ENCODE data around the gene PALS2.

- TF ChIP-seq POLR2A (IDR thresholded peaks at IDR 0.05; ENCODE audit: low read length), result no peak
- TF ChIP-seq GATA1 (IDR thresholded peaks at IDR 0.05; ENCODE audit: low read depth, low read length), result no peak
These were observed 7.0 kb upstream of the PALS2 start for GRCh38 chr7:24566274-24566673.

Measured in erythroblast (primary cell).